CD4-positive, alpha-beta T cell (primary cell): Measurements from ENCODE around the gene CMTM1. TPM values are rescaled to one million over a fixed set of nuclear protein-coding genes. Genes with fewer than 3 reads are reported as not detected.

Experiments used
- ATAC-seq: fragments of 200-7000 bp; cut with Tn5 transposase; one replicate; pipeline ENCODE4 v1.10.0; 2022; ENCODE audit warnings: mild to moderate bottlenecking; ENCODE audit not compliant: poor library complexity
- CTCF ChIA-PET: fragments of 350-600 bp; sonication (Branson Sonifier 250); formaldehyde crosslinking; loops from one replicate; lab custom pipeline; 2021; ENCODE audit warnings: antibody characterized with exemption, inconsistent platforms; lab: Charles Lee
- POLR2A ChIA-PET: fragments of 350-600 bp; sonication (Branson Sonifier 250); formaldehyde crosslinking; loops from one replicate; lab custom pipeline; 2021; ENCODE audit warnings: antibody characterized with exemption, inconsistent platforms; lab: Charles Lee
- DNase-seq, 14 experiments: peaks; one replicate each; pipeline ENCODE4 v3.0.0-alpha.2; 2013 to 2020; ENCODE audit warnings: mixed read lengths in 2 of 14
- H3K27ac ChIP-seq, 2 donors: one replicate each; pipeline versions ENCODE4 v1.5.1 to v1.7.0; 2013; ENCODE audit warnings: low read length in 2 of 2, low read depth in 1 of 2, mild to moderate bottlenecking in 1 of 2
- H3K27me3 ChIP-seq, 2 experiments: 1 replicate in 1 of 2; 2 replicates in 1 of 2; pipeline versions ENCODE4 v1.6.1 to v1.7.0; 2013; ENCODE audit warnings: low read length in 2 of 2, control low read depth in 1 of 2, mild to moderate bottlenecking in 1 of 2, moderate library complexity in 1 of 2; ENCODE audit not compliant: insufficient read depth in 2 of 2, control insufficient read depth in 1 of 2
- H3K36me3 ChIP-seq: one replicate; pipeline ENCODE4 v1.6.1; 2013; ENCODE audit warnings: low read length, control low read depth; ENCODE audit not compliant: insufficient read depth
- H3K4me1 ChIP-seq: one replicate; pipeline ENCODE4 v1.6.1; 2013; ENCODE audit warnings: low read length, control low read depth; ENCODE audit not compliant: insufficient read depth
- H3K4me3 ChIP-seq: one replicate; pipeline ENCODE4 v1.5.1; 2013; ENCODE audit warnings: mild to moderate bottlenecking, low read length, moderate library complexity
- H3K9me3 ChIP-seq, 2 experiments: 1 replicate in 1 of 2; 2 replicates in 1 of 2; pipeline versions ENCODE4 v1.6.1 to v1.7.0; 2013; ENCODE audit warnings: low read length in 2 of 2, mild to moderate bottlenecking in 2 of 2, control low read depth in 1 of 2, moderate library complexity in 1 of 2; ENCODE audit not compliant: control insufficient read depth in 1 of 2, insufficient read depth in 1 of 2
- H3K27ac Mint-ChIP-seq: one replicate; pipeline ENCODE4 v1.8.0; 2020; ENCODE audit warnings: mixed read lengths
- H3K27me3 Mint-ChIP-seq: one replicate; pipeline ENCODE4 v1.8.0; 2021; ENCODE audit warnings: mixed read lengths
- H3K36me3 Mint-ChIP-seq: one replicate; pipeline ENCODE4 v1.8.0; 2021; ENCODE audit warnings: low read depth, mixed read lengths
- H3K4me1 Mint-ChIP-seq: one replicate; pipeline ENCODE4 v1.8.0; 2021; ENCODE audit warnings: low read depth, mixed read lengths
- H3K4me3 Mint-ChIP-seq: one replicate; pipeline ENCODE4 v1.8.0; 2020; ENCODE audit warnings: mild to moderate bottlenecking, mixed read lengths
- H3K9me3 Mint-ChIP-seq: one replicate; pipeline ENCODE4 v1.8.0; 2020; ENCODE audit warnings: mixed read lengths
- intact Hi-C, 2 experiments: fragments of 100-400 bp; cut with DNase I in 1 of 2; cut with micrococcal nuclease in 1 of 2; formaldehyde crosslinking; loops; one replicate each; pipeline versions ENCODE4 v1.15.1 to v1.9.0; 2023 to 2025; cut with DNase I, micrococcal nuclease
- total RNA-seq, 174 experiments: library from RNA in 2 of 174; stranded (reverse) in 2 of 174; gene quantifications; one replicate each; pipeline ENCODE4 v1.2.3 and lab custom pipeline; 2021 to 2026
- TF ChIP-seq, protein P1 (sequence below): fragments of 200-600 bp; IDR thresholded peaks from one replicate; pipeline ENCODE4 v1.8.0; 2022; ENCODE audit warnings: antibody characterized with exemption, mild to moderate bottlenecking

Gene CMTM1
- total RNA-seq, 2 experiments from 2014 or later: 0.66 to 1.1 TPM

DNA sequence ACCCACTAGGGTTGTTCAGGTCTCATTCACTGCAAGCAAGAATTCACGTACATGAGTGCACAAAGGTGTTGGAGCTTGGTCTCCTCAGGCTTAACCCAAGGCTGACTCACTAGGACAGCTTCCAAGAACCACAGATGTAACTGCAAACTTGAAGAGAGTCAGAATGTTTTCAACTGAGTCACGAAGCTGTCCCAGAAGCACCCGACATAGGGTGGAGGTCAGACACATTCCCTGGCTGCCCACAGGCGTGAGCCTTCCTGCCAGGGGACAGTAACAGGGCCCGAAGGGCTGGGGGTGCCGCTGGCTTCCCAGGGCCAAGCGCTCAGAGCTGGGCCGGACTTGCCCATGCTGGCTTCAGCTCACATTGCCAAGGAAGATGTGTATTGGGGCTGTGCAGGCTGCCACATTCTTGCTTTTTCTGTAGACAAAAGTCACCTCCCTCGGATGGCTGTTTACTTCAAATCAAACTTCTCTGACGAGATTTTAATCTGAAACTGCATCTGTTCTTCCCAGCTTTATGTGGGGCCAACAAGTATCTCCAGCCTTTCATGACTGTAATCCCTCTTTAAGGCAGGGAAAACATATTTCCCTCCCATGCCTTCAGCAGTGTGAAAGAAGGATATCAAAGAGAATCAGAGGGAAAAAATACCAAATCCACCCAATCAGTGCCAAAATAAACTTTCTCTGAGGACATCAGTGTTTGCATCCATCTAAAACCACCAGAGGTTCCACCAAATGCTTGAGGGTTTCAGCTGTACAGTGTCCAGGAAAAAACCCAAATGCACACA lies 52.5 kb downstream of the CMTM1 start:
- CTCF ChIA-PET: interaction anchor here (1.4 kb wide), 1 partner anchor 10 kb away, joined by 7 read pairs; no protein-coding TSS in a partner anchor
- intact Hi-C loops: no loop called here
- H3K27ac ChIP-seq: no peak overlapping the region
- H3K36me3 Mint-ChIP-seq: peaks cover 3% of the 10 kb centered on the region
- H3K27ac Mint-ChIP-seq: no peak overlapping the region
- no peak for DNase-seq
- TF ChIP-seq, protein P1, sequence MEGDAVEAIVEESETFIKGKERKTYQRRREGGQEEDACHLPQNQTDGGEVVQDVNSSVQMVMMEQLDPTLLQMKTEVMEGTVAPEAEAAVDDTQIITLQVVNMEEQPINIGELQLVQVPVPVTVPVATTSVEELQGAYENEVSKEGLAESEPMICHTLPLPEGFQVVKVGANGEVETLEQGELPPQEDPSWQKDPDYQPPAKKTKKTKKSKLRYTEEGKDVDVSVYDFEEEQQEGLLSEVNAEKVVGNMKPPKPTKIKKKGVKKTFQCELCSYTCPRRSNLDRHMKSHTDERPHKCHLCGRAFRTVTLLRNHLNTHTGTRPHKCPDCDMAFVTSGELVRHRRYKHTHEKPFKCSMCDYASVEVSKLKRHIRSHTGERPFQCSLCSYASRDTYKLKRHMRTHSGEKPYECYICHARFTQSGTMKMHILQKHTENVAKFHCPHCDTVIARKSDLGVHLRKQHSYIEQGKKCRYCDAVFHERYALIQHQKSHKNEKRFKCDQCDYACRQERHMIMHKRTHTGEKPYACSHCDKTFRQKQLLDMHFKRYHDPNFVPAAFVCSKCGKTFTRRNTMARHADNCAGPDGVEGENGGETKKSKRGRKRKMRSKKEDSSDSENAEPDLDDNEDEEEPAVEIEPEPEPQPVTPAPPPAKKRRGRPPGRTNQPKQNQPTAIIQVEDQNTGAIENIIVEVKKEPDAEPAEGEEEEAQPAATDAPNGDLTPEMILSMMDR: no peak
- no peaks in the 10 kb centered on the region for H3K27me3 Mint-ChIP-seq
- H3K9me3 Mint-ChIP-seq: no peaks in the 10 kb centered on the region
- H3K4me1 Mint-ChIP-seq: no peaks in the 10 kb centered on the region
- no peak overlapping the region for H3K4me3 Mint-ChIP-seq
- H3K36me3 ChIP-seq: no peaks in the 10 kb centered on the region
- no peak for ATAC-seq
- H3K27me3 ChIP-seq: no peaks in the 10 kb centered on the region
- H3K9me3 ChIP-seq: no peaks in the 10 kb centered on the region
- no peaks in the 10 kb centered on the region for H3K4me1 ChIP-seq
- POLR2A ChIA-PET: no interaction called here
- no peak overlapping the region for H3K4me3 ChIP-seq

GRCh38 chr16:66619534-66620428 lies 53.5 kb downstream of the CMTM1 start:
- H3K4me3 Mint-ChIP-seq: no peak overlapping the region
- ChIA-PET POLR2A (no interaction called here), CTCF (interaction anchor here (1.4 kb wide), 1 partner anchor 12 kb away, joined by 6 read pairs; no protein-coding TSS in a partner anchor)
- DNase-seq: no peak
- Histone ChIP-seq H3K9me3 (no peaks in the 10 kb centered on the region), H3K36me3 (no peaks in the 10 kb centered on the region), H3K27ac (no peak overlapping the region), H3K27me3 (no peaks in the 10 kb centered on the region), H3K4me1 (no peaks in the 10 kb centered on the region), H3K4me3 (no peak overlapping the region)
- intact Hi-C loops: no loop called here
- no peaks in the 10 kb centered on the region for H3K27me3 Mint-ChIP-seq
- TF ChIP-seq, protein P1: no peak
- no peaks in the 10 kb centered on the region for H3K4me1 Mint-ChIP-seq
- H3K36me3 Mint-ChIP-seq: peaks cover 3% of the 10 kb centered on the region
- no peak for ATAC-seq
- no peaks in the 10 kb centered on the region for H3K9me3 Mint-ChIP-seq
- H3K27ac Mint-ChIP-seq: no peak overlapping the region

DNA sequence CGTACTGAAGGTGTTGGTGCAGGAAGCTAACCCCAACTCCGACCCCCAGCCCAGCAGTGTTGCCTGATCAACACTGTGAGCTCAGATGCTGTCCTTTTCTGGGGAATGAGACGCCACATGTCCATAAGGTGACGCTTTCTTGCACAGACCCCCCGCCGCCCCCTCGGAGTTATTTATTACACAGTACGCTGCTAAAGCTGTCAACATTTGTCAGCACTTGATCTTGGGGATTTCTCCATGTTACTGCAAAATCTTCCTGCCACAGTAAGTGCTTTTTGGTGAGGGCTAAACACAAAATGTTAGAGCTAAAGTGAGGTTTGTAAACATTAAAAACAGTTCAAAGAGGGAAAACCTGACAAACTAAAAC lies 54.2 kb downstream of the CMTM1 start:
- DNase-seq (no peak), ATAC-seq (no peak)
- H3K27me3 Mint-ChIP-seq: no peaks in the 10 kb centered on the region
- H3K4me3 Mint-ChIP-seq: no peak overlapping the region
- H3K4me3 ChIP-seq: no peak overlapping the region
- intact Hi-C loops: no loop called here
- no peaks in the 10 kb centered on the region for H3K4me1 ChIP-seq
- H3K4me1 Mint-ChIP-seq: no peaks in the 10 kb centered on the region
- ChIA-PET POLR2A (no interaction called here), CTCF (interaction anchor here (1.4 kb wide), 1 partner anchor 12 kb away, joined by 6 read pairs; no protein-coding TSS in a partner anchor)
- no peak overlapping the region for H3K27ac ChIP-seq
- TF ChIP-seq, protein P1: no peak
- peaks cover 3% of the 10 kb centered on the region for H3K36me3 Mint-ChIP-seq
- H3K9me3 Mint-ChIP-seq: no peaks in the 10 kb centered on the region
- no peak overlapping the region for H3K27ac Mint-ChIP-seq
- no peaks in the 10 kb centered on the region for H3K36me3 ChIP-seq
- no peaks in the 10 kb centered on the region for H3K27me3 ChIP-seq
- H3K9me3 ChIP-seq: no peaks in the 10 kb centered on the region
